ENCODE data around the gene ARHGEF37. TPM values are rescaled to one million over a fixed set of nuclear protein-coding genes. Genes with fewer than 3 reads are reported as not detected.

Gene ARHGEF37
- total RNA-seq, 2 experiments from 2014 or later: 1.4 TPM; not detected in 1

DNA sequence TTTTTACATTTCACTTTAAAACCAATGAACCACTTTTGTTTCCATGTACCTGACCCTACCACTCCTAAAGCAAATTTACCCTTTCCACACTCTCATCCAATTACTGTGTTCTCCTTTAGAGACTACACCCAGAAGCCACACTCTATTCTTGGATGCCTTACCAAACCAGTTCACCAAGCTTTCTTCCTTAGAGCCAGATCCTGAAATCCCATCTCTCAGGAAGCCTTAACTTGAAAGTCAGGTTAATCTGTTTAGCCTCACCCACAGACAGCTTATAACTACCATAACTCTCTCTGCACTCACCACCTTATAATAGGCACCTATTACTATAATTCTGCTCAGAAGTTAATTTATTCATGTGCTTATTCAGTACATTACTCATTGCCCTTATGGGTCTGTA, 34.3 kb upstream of the ARHGEF37 start:
- CTCF ChIA-PET (ENCODE audit: unreplicated experiment): no interaction called here

DNA sequence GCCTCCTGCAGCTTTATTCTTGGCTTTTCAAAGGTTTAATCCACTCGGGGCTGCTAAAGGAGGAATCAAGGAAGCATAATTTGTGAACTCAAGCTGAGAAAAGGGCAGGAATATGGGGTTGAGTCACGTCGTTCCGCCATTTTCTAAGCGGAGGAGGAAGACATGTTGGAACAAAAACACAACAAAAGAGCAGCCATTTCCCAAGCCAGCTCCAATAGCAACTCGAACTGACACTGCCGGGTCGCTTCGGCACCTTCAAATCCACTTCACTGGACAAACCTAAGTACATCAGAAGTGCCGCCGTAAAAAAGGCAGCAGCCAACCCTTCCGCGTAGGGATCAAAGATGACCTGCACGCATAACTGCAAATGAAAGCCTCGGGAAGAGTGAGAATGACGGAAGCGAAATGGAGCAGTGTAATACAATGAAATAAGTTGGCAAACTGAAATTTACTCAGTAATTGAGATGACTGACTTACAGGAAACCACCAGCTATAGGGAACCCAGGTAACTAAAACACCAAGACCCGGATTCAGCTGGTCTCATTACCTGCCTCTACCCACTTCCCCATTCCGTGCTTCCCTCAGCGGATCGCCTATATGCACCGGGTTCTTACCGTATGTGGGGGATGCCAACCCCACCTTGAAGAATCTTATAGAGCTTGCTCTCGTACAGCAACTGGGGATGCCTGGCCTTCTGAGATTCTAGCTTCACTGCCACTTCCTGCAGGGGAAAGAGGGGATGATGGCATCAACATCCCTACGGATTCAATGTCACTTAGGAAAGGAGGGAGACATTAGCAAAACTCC, 31.6 kb upstream of the ARHGEF37 start:
- H3K36me3 ChIP-seq (ENCODE audit: insufficient read depth, low read length): peaks cover 63% of the 10 kb centered on the region
- POLR2A ChIA-PET: interaction anchor here (0.6 to 3.1 kb wide), 15 partner anchors 13 to 205 kb away, joined by 3 to 14 read pairs (median 5); partner anchors contain the start of genes GRPEL2 and PCYOX1L
- peak overlapping the region; percentile 98 for H3K4me3 ChIP-seq (ENCODE audit: low read depth, low read length, poor library complexity, severe bottlenecking)
- peak overlapping the region; percentile 88 for H3K4me2 ChIP-seq (ENCODE audit: low read length)
- no peaks in the 10 kb centered on the region for H3K9me2 ChIP-seq (ENCODE audit: insufficient read depth, low read length)
- DNase-seq (ENCODE audit: low spot score): peak; percentile 85
- H3K4me1 ChIP-seq (ENCODE audit: insufficient read depth, low read length, poor library complexity, severe bottlenecking): peaks cover 32% of the 10 kb centered on the region
- H3K9me3 ChIP-seq (ENCODE audit: low read length): no peaks in the 10 kb centered on the region
- H2AFZ ChIP-seq (ENCODE audit: low read length): no peak overlapping the region
- peaks cover 16% of the 10 kb centered on the region; the same call in 1 of the 2 replicates for H4K20me1 ChIP-seq (ENCODE audit: insufficient read depth, low read length)
- intact Hi-C loops (cut with micrococcal nuclease; ENCODE audit: unreplicated experiment): loop anchor here (5.0 kb wide), 3 partner anchors 202 to 717 kb away; partner anchors contain the start of genes GRPEL2, HMGXB3 and TIGD6
- peak overlapping the region; percentile 83 for H3K27ac ChIP-seq (ENCODE audit: low read depth, low read length, poor library complexity, severe bottlenecking)
- no peak for TF ChIP-seq EZH2phosphoT487 (IDR thresholded peaks at IDR 0.05; ENCODE audit: borderline replicate concordance, low read depth, low read length)
- TF ChIP-seq, protein P1, sequence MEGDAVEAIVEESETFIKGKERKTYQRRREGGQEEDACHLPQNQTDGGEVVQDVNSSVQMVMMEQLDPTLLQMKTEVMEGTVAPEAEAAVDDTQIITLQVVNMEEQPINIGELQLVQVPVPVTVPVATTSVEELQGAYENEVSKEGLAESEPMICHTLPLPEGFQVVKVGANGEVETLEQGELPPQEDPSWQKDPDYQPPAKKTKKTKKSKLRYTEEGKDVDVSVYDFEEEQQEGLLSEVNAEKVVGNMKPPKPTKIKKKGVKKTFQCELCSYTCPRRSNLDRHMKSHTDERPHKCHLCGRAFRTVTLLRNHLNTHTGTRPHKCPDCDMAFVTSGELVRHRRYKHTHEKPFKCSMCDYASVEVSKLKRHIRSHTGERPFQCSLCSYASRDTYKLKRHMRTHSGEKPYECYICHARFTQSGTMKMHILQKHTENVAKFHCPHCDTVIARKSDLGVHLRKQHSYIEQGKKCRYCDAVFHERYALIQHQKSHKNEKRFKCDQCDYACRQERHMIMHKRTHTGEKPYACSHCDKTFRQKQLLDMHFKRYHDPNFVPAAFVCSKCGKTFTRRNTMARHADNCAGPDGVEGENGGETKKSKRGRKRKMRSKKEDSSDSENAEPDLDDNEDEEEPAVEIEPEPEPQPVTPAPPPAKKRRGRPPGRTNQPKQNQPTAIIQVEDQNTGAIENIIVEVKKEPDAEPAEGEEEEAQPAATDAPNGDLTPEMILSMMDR (conservative IDR thresholded peaks at IDR 0.05; ENCODE audit: low read length): no peak
- no TSS peak for BruUV-seq (replicated peaks)
- CTCF ChIA-PET (ENCODE audit: unreplicated experiment): no interaction called here
- H3K79me2 ChIP-seq (ENCODE audit: insufficient read depth, low read depth, low read length): peaks cover 75% of the 10 kb centered on the region

More for the DNA sequence above, 34.3 kb upstream of the ARHGEF37 start:
- H3K4me1 ChIP-seq (ENCODE audit: insufficient read depth, low read length, poor library complexity, severe bottlenecking): peaks cover 23% of the 10 kb centered on the region
- BruUV-seq (replicated peaks): no TSS peak
- no peaks in the 10 kb centered on the region for H3K9me2 ChIP-seq (ENCODE audit: insufficient read depth, low read length)
- H3K4me2 ChIP-seq (ENCODE audit: low read length): peak overlapping the region; percentile 38; the same call in 1 of the 2 replicates
- peaks cover 82% of the 10 kb centered on the region for H3K36me3 ChIP-seq (ENCODE audit: insufficient read depth, low read length)
- peak overlapping the region; percentile 7 for H3K4me3 ChIP-seq (ENCODE audit: low read depth, low read length, poor library complexity, severe bottlenecking)
- intact Hi-C loops (cut with micrococcal nuclease; ENCODE audit: unreplicated experiment): no loop called here
- POLR2A ChIA-PET: interaction anchor here (0.6 to 1.1 kb wide), 3 partner anchors 14 to 38 kb away, joined by 3 to 5 read pairs (median 3); no protein-coding TSS in a partner anchor
- TF ChIP-seq EZH2phosphoT487 (IDR thresholded peaks at IDR 0.05; ENCODE audit: borderline replicate concordance, low read depth, low read length): no peak
- TF ChIP-seq, protein P1 (conservative IDR thresholded peaks at IDR 0.05; ENCODE audit: low read length): no peak
- H4K20me1 ChIP-seq (ENCODE audit: insufficient read depth, low read length): peaks cover 22% of the 10 kb centered on the region
- peaks cover 90% of the 10 kb centered on the region for H3K79me2 ChIP-seq (ENCODE audit: insufficient read depth, low read depth, low read length)
- no peak for DNase-seq (ENCODE audit: low spot score)
- H3K27ac ChIP-seq (ENCODE audit: low read depth, low read length, poor library complexity, severe bottlenecking): no peak overlapping the region
- no peaks in the 10 kb centered on the region for H3K9me3 ChIP-seq (ENCODE audit: low read length)
- no peak overlapping the region for H2AFZ ChIP-seq (ENCODE audit: low read length)

All from OCI-LY7 (cell line).